OCI-LY1 (cell line): Measurements from ENCODE around the gene PTGER4.

Source experiments
- H2AFZ ChIP-seq: fragments of 200-600 bp; sonication (generic), shearing (Covaris generic); 2 replicates; pipeline ENCODE4 v1.6.0; 2014; ENCODE audit warnings: antibody characterized with exemption, mild to moderate bottlenecking, low read length
- H3F3A ChIP-seq: fragments of 200-600 bp; sonication (generic), shearing (Covaris generic); 2 replicates; pipeline ENCODE4 v1.6.0; 2014; ENCODE audit warnings: mild to moderate bottlenecking, antibody characterized with exemption, low read length, moderate library complexity; ENCODE audit not compliant: insufficient read depth
- H3K27ac ChIP-seq: fragments of 200-600 bp; sonication (generic); 2 replicates; pipeline ENCODE4 v1.5.1; 2014; ENCODE audit warnings: low read length, mixed run types, mild to moderate bottlenecking, low read depth; ENCODE audit not compliant: poor library complexity, severe bottlenecking
- H3K27me3 ChIP-seq: fragments of 200-600 bp; sonication (generic); 2 replicates; pipeline ENCODE4 v1.6.0; 2014; ENCODE audit warnings: antibody characterized with exemption, mild to moderate bottlenecking, low read length, moderate library complexity; ENCODE audit not compliant: insufficient read depth
- H3K36me3 ChIP-seq: fragments of 200-600 bp; sonication (generic); 2 replicates; pipeline ENCODE4 v1.6.1; 2014; ENCODE audit warnings: mild to moderate bottlenecking, antibody characterized with exemption, low read length, moderate library complexity, mixed read lengths; ENCODE audit not compliant: insufficient read depth
- H3K4me1 ChIP-seq: fragments of 200-600 bp; sonication (generic); 2 replicates; pipeline ENCODE4 v1.5.1; 2014; ENCODE audit warnings: mild to moderate bottlenecking, low read length, moderate library complexity; ENCODE audit not compliant: insufficient read depth, severe bottlenecking
- H3K4me2 ChIP-seq: fragments of 200-600 bp; sonication (generic), shearing (Covaris generic); 2 replicates; pipeline ENCODE4 v1.6.1; 2014; ENCODE audit warnings: low read length
- H3K4me3 ChIP-seq: fragments of 200-600 bp; sonication (generic); 2 replicates; pipeline ENCODE4 v1.5.1; 2014; ENCODE audit warnings: low read length, low read depth, mild to moderate bottlenecking, mixed read lengths; ENCODE audit not compliant: poor library complexity, severe bottlenecking
- H3K79me2 ChIP-seq: fragments of 200-600 bp; shearing (Covaris generic); 2 replicates; pipeline ENCODE4 v1.6.1; 2016; ENCODE audit warnings: mixed run types, low read length, mixed read lengths; ENCODE audit not compliant: insufficient read depth
- H3K9ac ChIP-seq: fragments of 200-600 bp; sonication (generic), shearing (Covaris generic); 2 replicates; pipeline ENCODE4 v1.6.1; 2014; ENCODE audit warnings: mild to moderate bottlenecking, low read length, mixed read lengths
- H3K9me2 ChIP-seq: fragments of 200-600 bp; sonication (generic), shearing (Covaris generic); 2 replicates; pipeline ENCODE4 v1.6.1; 2014; ENCODE audit warnings: low read depth, mild to moderate bottlenecking, low read length, mixed read lengths
- H3K9me3 ChIP-seq: fragments of 200-600 bp; shearing (Covaris generic); 2 replicates; pipeline ENCODE4 v1.6.1; 2014; ENCODE audit warnings: low read length, mixed read lengths
- H4K20me1 ChIP-seq: fragments of 200-600 bp; sonication (generic), shearing (Covaris generic); 2 replicates; pipeline ENCODE4 v1.6.0; 2016; ENCODE audit warnings: mild to moderate bottlenecking, low read length; ENCODE audit not compliant: insufficient read depth
- EZH2 ChIP-seq: fragments of 200-600 bp; sonication (generic), shearing (Covaris generic); IDR thresholded peaks from 2 replicates; pipeline ENCODE4 v1.8.0; 2017; ENCODE audit warnings: borderline replicate concordance, mixed run types, mild to moderate bottlenecking, antibody characterized with exemption, low read length, moderate library complexity, mixed read lengths
- TF ChIP-seq, protein P1 (sequence below): fragments of 200-600 bp; sonication (generic), shearing (Covaris generic); IDR thresholded peaks from 2 replicates; pipeline ENCODE4 v1.5.1; 2017; ENCODE audit warnings: mild to moderate bottlenecking, antibody characterized with exemption, low read length, moderate library complexity, mixed read lengths

Gene PTGER4

DNA sequence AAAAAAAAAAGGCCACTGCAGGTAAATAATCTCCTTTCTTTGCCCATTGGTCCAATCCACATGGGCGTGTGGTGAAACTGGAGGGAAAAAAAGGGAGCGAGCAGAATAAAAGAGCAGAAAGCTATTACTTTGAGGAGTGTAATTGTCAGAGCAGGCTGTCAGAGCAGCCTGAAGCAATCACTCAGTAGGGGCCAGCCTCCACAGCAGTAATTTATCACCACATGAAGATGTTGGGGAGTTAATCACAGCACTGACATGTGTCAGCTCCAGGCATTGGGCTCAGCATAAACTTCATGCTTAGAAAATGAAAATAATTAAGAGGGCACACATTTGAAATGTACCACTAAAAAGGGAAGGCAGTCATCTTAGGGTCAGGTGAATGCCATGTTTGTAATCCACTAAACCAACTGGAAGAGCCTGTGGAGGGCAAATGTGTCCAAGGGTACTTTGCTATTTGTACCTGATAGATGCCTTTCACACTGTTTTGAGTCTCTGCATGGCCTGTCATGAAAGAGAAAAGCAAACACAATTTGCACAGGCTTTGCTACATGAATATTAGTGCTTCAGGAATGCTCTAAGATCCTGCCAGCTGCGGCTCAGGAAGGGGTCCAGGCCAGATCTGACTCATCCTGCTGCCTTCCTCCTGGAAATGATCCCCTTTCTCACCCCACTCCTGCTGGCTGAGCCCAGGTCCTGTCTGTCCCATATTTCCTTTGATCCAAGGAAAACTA, 2.9 kb upstream of the PTGER4 start:
- Histone ChIP-seq H3K9me2 (no peaks in the 10 kb centered on the region), H3K27ac (peak overlapping the region; percentile 78), H4K20me1 (no peaks in the 10 kb centered on the region), H3K79me2 (peaks cover 17% of the 10 kb centered on the region; the same call in 1 of the 2 replicates), H3K36me3 (peaks cover 8% of the 10 kb centered on the region), H3F3A (no peaks in the 10 kb centered on the region), H3K4me1 (peaks cover 66% of the 10 kb centered on the region), H3K4me2 (peak overlapping the region; percentile 68), H3K9ac (peak overlapping the region; percentile 63), H3K27me3 (no peaks in the 10 kb centered on the region), H3K4me3 (peak overlapping the region; percentile 86), H2AFZ (no peak overlapping the region), H3K9me3 (no peaks in the 10 kb centered on the region)
- TF ChIP-seq, protein P1, sequence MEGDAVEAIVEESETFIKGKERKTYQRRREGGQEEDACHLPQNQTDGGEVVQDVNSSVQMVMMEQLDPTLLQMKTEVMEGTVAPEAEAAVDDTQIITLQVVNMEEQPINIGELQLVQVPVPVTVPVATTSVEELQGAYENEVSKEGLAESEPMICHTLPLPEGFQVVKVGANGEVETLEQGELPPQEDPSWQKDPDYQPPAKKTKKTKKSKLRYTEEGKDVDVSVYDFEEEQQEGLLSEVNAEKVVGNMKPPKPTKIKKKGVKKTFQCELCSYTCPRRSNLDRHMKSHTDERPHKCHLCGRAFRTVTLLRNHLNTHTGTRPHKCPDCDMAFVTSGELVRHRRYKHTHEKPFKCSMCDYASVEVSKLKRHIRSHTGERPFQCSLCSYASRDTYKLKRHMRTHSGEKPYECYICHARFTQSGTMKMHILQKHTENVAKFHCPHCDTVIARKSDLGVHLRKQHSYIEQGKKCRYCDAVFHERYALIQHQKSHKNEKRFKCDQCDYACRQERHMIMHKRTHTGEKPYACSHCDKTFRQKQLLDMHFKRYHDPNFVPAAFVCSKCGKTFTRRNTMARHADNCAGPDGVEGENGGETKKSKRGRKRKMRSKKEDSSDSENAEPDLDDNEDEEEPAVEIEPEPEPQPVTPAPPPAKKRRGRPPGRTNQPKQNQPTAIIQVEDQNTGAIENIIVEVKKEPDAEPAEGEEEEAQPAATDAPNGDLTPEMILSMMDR = no peak
- no peak for TF ChIP-seq EZH2

DNA sequence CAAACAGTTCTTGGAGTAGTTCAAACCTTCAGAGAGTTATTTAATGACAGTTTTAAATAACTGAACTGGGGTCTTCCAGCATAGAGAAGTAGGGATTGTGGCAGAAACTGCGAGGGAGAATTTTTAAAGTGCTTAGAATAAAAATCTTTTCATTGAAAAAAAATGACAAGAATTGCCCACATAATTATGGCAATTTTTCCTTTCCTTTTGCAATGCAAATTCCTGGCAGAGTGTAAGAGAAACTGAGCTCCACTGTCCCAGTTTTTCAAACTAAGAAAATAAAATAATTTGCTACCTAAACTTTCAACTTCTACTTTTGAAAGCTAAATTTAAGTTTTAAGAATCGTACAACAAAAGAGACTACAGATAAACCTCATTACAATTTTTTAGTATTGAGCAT, 2.3 kb upstream of the PTGER4 start:
- H3K9me3 ChIP-seq = no peaks in the 10 kb centered on the region
- H4K20me1 ChIP-seq = no peaks in the 10 kb centered on the region
- H2AFZ ChIP-seq = no peak overlapping the region
- peak overlapping the region; percentile 78 for H3K27ac ChIP-seq
- H3K4me2 ChIP-seq = peak overlapping the region; percentile 68
- H3K79me2 ChIP-seq = peaks cover 24% of the 10 kb centered on the region; the same call in 1 of the 2 replicates
- TF ChIP-seq, protein P1 = no peak
- TF ChIP-seq EZH2 = no peak
- peak overlapping the region; percentile 86 for H3K4me3 ChIP-seq
- H3K9ac ChIP-seq = peak overlapping the region; percentile 63
- H3K4me1 ChIP-seq = peaks cover 66% of the 10 kb centered on the region
- H3K27me3 ChIP-seq = no peaks in the 10 kb centered on the region
- H3K36me3 ChIP-seq = peaks cover 13% of the 10 kb centered on the region
- no peaks in the 10 kb centered on the region for H3F3A ChIP-seq
- no peaks in the 10 kb centered on the region for H3K9me2 ChIP-seq

DNA sequence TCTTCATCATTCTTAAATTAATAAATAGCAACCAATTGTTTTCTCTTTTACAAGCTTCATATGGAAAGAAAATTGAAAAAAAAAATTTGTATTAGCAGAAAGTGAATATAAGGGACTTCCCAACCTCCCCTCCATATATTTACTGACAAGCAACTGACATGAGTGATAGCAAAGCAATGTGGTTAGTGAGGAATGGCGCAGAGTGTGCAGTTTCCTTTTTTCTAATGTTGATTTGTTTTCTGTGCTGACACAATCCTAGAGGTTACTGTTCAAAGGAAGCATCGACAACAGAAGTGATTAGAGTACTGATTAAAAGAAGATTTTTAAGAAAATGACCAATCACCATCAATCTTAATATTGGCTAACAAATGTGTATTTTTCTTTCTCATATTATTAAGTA, 1.7 kb upstream of the PTGER4 start:
- Histone ChIP-seq H3F3A (no peaks in the 10 kb centered on the region), H3K79me2 (peaks cover 30% of the 10 kb centered on the region), H3K36me3 (peaks cover 13% of the 10 kb centered on the region), H3K27ac (peak overlapping the region; percentile 78), H2AFZ (no peak overlapping the region), H3K4me1 (peaks cover 66% of the 10 kb centered on the region), H3K9ac (peak overlapping the region; percentile 63), H4K20me1 (no peaks in the 10 kb centered on the region), H3K4me3 (peak overlapping the region; percentile 86), H3K9me2 (no peaks in the 10 kb centered on the region), H3K27me3 (no peaks in the 10 kb centered on the region), H3K4me2 (peak overlapping the region; percentile 68), H3K9me3 (no peaks in the 10 kb centered on the region)
- TF ChIP-seq, protein P1 = no peak
- no peak for TF ChIP-seq EZH2
